ENCODE data around the gene ACBD4. TPM values are rescaled to one million over a fixed set of nuclear protein-coding genes. Genes with fewer than 3 reads are reported as not detected.

ACBD4 gene
- total and polyA plus RNA-seq, 2 experiments from 2014 or later = 2.1 to 4.3 TPM

GRCh38 chr17:45127207-45127547, 8.3 kb upstream of the ACBD4 start:
- no peak overlapping the region for H2AFZ ChIP-seq
- H3K4me1 ChIP-seq (ENCODE audit: insufficient read depth) = peaks cover 51% of the 10 kb centered on the region
- H3K9me3 ChIP-seq (ENCODE audit: low read depth) = no peaks in the 10 kb centered on the region
- no peak for DNase-seq
- H4K20me1 ChIP-seq (ENCODE audit: insufficient read depth) = no peaks in the 10 kb centered on the region
- no peaks in the 10 kb centered on the region for H3F3A ChIP-seq (ENCODE audit: insufficient read depth)
- H3K36me3 ChIP-seq (ENCODE audit: low read depth) = no peaks in the 10 kb centered on the region
- H3K9me2 ChIP-seq (ENCODE audit: insufficient read depth) = no peaks in the 10 kb centered on the region
- TF ChIP-seq EZH2 (IDR thresholded peaks at IDR 0.05; ENCODE audit: insufficient read depth, poor library complexity, severe bottlenecking) = no peak
- H3K4me3 ChIP-seq = no peak overlapping the region
- peaks cover 67% of the 10 kb centered on the region for H3K79me2 ChIP-seq (ENCODE audit: insufficient read depth)
- H3K27me3 ChIP-seq (replicated peaks; ENCODE audit: insufficient read depth) = no peaks in the 10 kb centered on the region
- no peak overlapping the region for H3K4me2 ChIP-seq (ENCODE audit: unreplicated experiment)
- in situ Hi-C loops (cut with MboI) = loop anchor here (10.0 kb wide), 1 partner anchor 72 kb away; the partner anchor contains the start of gene DCAKD
- WGBS, 2 experiments (ENCODE audit: low coverage in 1 of 2, low lambda C conversion rate in 2 of 2, missing lambda C conversion rate in 2 of 2) = 95 to 98% methylated on average over 8 of the region's 8 CpGs
- no peak overlapping the region for H3K9ac ChIP-seq
- H3K27ac ChIP-seq = no peak overlapping the region

GRCh38 chr17:45127548-45128300, 7.8 kb upstream of the ACBD4 start:
- Histone ChIP-seq H3F3A (ENCODE audit: insufficient read depth) (no peaks in the 10 kb centered on the region), H3K27me3 (replicated peaks; ENCODE audit: insufficient read depth) (no peaks in the 10 kb centered on the region), H3K4me1 (ENCODE audit: insufficient read depth) (peaks cover 46% of the 10 kb centered on the region), H3K27ac (no peak overlapping the region), H3K9me3 (ENCODE audit: low read depth) (no peaks in the 10 kb centered on the region), H3K36me3 (ENCODE audit: low read depth) (no peaks in the 10 kb centered on the region), H2AFZ (0 out of 2 replicates have a peak overlapping the region, but pooled peaks have one; percentile 31), H4K20me1 (ENCODE audit: insufficient read depth) (no peaks in the 10 kb centered on the region), H3K79me2 (ENCODE audit: insufficient read depth) (peaks cover 62% of the 10 kb centered on the region), H3K4me2 (ENCODE audit: unreplicated experiment) (peak overlapping the region; percentile 39), H3K9ac (peak overlapping the region; percentile 16; the same call in 1 of the 2 replicates), H3K4me3 (no peak overlapping the region), H3K9me2 (ENCODE audit: insufficient read depth) (no peaks in the 10 kb centered on the region)
- in situ Hi-C loops (cut with MboI) = loop anchor here (10.0 kb wide), 1 partner anchor 73 kb away; the partner anchor contains the start of gene DCAKD
- 26 to 35% methylated on average over 18 to 20 of the region's 20 CpGs for WGBS, 2 experiments (ENCODE audit: low coverage in 1 of 2, low lambda C conversion rate in 2 of 2, missing lambda C conversion rate in 2 of 2)
- peak; percentile 57 for DNase-seq
- TF ChIP-seq EZH2phosphoT487 (IDR thresholded peaks at IDR 0.05; ENCODE audit: insufficient read depth, low read depth) (no peak), EZH2 (IDR thresholded peaks at IDR 0.05; ENCODE audit: insufficient read depth, poor library complexity, severe bottlenecking) (no peak)

GRCh38 chr17:45128331-45128730, 7.2 kb upstream of the ACBD4 start:
- Histone ChIP-seq H4K20me1 (ENCODE audit: insufficient read depth) (no peaks in the 10 kb centered on the region), H3K79me2 (ENCODE audit: insufficient read depth) (peaks cover 57% of the 10 kb centered on the region), H3K4me3 (no peak overlapping the region), H3K27me3 (replicated peaks; ENCODE audit: insufficient read depth) (no peaks in the 10 kb centered on the region), H3K4me2 (ENCODE audit: unreplicated experiment) (no peak overlapping the region), H2AFZ (0 out of 2 replicates have a peak overlapping the region, but pooled peaks have one; percentile 31), H3K27ac (no peak overlapping the region), H3K36me3 (ENCODE audit: low read depth) (no peaks in the 10 kb centered on the region), H3K9ac (peak overlapping the region; percentile 16; the same call in 1 of the 2 replicates), H3K4me1 (ENCODE audit: insufficient read depth) (peaks cover 40% of the 10 kb centered on the region), H3K9me3 (ENCODE audit: low read depth) (no peaks in the 10 kb centered on the region), H3F3A (ENCODE audit: insufficient read depth) (no peaks in the 10 kb centered on the region), H3K9me2 (ENCODE audit: insufficient read depth) (no peaks in the 10 kb centered on the region)
- TF ChIP-seq EZH2phosphoT487 (IDR thresholded peaks at IDR 0.05; ENCODE audit: insufficient read depth, low read depth) (no peak), EZH2 (IDR thresholded peaks at IDR 0.05; ENCODE audit: insufficient read depth, poor library complexity, severe bottlenecking) (no peak)
- in situ Hi-C loops (cut with MboI) = loop anchor here (10.0 kb wide), 1 partner anchor 74 kb away; the partner anchor contains the start of gene DCAKD
- WGBS, 2 experiments (ENCODE audit: low coverage in 1 of 2, low lambda C conversion rate in 2 of 2, missing lambda C conversion rate in 2 of 2) = 71 to 74% methylated on average over 5 of the region's 5 CpGs
- DNase-seq = no peak

GRCh38 chr17:45128989-45129388, 6.5 kb upstream of the ACBD4 start:
- H3K9ac ChIP-seq = no peak overlapping the region
- no peaks in the 10 kb centered on the region for H3K9me2 ChIP-seq (ENCODE audit: insufficient read depth)
- H4K20me1 ChIP-seq (ENCODE audit: insufficient read depth) = no peaks in the 10 kb centered on the region
- peaks cover 51% of the 10 kb centered on the region for H3K79me2 ChIP-seq (ENCODE audit: insufficient read depth)
- no peaks in the 10 kb centered on the region for H3F3A ChIP-seq (ENCODE audit: insufficient read depth)
- no peaks in the 10 kb centered on the region for H3K36me3 ChIP-seq (ENCODE audit: low read depth)
- peaks cover 33% of the 10 kb centered on the region for H3K4me1 ChIP-seq (ENCODE audit: insufficient read depth)
- H3K27ac ChIP-seq = no peak overlapping the region
- H3K4me3 ChIP-seq = no peak overlapping the region
- TF ChIP-seq EZH2phosphoT487 (IDR thresholded peaks at IDR 0.05; ENCODE audit: insufficient read depth, low read depth) (no peak), EZH2 (IDR thresholded peaks at IDR 0.05; ENCODE audit: insufficient read depth, poor library complexity, severe bottlenecking) (no peak)
- whole genome bisulfite sequencing, 2 experiments (ENCODE audit: low coverage in 1 of 2, low lambda C conversion rate in 2 of 2, missing lambda C conversion rate in 2 of 2) = 92 to 96% methylated on average over 2 of the region's 2 CpGs
- in situ Hi-C loops (cut with MboI) = loop anchor here (10.0 kb wide), 1 partner anchor 74 kb away; the partner anchor contains the start of gene DCAKD
- H3K27me3 ChIP-seq (replicated peaks; ENCODE audit: insufficient read depth) = no peaks in the 10 kb centered on the region
- DNase-seq = no peak
- H3K9me3 ChIP-seq (ENCODE audit: low read depth) = no peaks in the 10 kb centered on the region
- H3K4me2 ChIP-seq (ENCODE audit: unreplicated experiment) = no peak overlapping the region
- no peak overlapping the region for H2AFZ ChIP-seq

All from GM23248 (cell line).